ENCODE results near the gene NIPAL3.

DNA sequence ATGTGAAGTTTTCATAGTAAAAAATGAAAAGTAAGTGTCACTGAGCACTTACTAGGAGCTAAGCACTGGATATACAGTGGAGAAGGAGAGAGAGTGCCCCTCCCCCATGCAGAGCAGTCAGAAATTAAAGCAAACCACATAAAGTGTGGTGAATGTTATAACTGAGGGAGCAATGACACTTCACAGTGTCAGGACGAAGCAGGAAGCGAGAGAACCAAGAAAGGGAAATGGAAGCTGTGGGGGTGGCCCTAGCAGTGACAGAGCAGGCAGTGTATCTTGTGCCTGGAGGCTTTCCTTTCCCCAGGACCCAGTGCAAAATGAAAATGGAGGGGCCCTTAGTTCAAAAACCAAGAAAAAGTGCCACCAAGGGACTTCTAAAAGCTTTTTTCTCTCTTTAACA is 65.5 kb downstream of the NIPAL3 start:
- TF ChIP-seq, protein P1, sequence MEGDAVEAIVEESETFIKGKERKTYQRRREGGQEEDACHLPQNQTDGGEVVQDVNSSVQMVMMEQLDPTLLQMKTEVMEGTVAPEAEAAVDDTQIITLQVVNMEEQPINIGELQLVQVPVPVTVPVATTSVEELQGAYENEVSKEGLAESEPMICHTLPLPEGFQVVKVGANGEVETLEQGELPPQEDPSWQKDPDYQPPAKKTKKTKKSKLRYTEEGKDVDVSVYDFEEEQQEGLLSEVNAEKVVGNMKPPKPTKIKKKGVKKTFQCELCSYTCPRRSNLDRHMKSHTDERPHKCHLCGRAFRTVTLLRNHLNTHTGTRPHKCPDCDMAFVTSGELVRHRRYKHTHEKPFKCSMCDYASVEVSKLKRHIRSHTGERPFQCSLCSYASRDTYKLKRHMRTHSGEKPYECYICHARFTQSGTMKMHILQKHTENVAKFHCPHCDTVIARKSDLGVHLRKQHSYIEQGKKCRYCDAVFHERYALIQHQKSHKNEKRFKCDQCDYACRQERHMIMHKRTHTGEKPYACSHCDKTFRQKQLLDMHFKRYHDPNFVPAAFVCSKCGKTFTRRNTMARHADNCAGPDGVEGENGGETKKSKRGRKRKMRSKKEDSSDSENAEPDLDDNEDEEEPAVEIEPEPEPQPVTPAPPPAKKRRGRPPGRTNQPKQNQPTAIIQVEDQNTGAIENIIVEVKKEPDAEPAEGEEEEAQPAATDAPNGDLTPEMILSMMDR (IDR thresholded peaks at IDR 0.05), result no peak
- TF ChIP-seq POLR2A (IDR thresholded peaks at IDR 0.05) (no peak), EP300 (IDR thresholded peaks at IDR 0.05) (no peak)
